T-helper 9 cell (primary cell): Measurements from ENCODE around the gene TP63.

Experiments
- DNase-seq: peaks from one replicate; pipeline ENCODE4 v3.0.0-alpha.2; 2020

The TP63 gene

GRCh38 chr3:189941125-189941524, 309.9 kb downstream of the TP63 start:
- no peak for DNase-seq

DNA sequence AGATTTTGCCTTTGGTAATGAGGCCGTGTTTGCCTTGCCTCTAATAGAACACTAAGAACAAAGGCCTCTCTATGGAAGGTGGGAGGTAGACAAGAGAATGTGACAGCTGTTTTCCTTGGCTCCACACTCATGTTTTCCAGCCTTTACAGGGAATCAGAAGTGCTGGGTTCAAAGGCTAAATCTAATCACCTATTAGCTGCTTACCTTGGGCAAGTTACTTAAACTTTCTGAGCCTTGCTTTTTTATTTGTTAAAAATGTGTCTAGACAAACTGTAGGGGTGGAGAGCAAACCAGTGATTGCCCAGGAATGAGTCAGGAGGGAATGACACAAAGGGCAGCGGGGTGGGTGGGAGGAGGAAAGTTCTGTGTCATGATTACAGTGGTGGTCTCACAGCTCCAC, 310.5 kb downstream of the TP63 start:
- DNase-seq: no peak

GRCh38 chr3:189942948-189943347, 311.8 kb downstream of the TP63 start:
- DNase-seq: no peak

DNA sequence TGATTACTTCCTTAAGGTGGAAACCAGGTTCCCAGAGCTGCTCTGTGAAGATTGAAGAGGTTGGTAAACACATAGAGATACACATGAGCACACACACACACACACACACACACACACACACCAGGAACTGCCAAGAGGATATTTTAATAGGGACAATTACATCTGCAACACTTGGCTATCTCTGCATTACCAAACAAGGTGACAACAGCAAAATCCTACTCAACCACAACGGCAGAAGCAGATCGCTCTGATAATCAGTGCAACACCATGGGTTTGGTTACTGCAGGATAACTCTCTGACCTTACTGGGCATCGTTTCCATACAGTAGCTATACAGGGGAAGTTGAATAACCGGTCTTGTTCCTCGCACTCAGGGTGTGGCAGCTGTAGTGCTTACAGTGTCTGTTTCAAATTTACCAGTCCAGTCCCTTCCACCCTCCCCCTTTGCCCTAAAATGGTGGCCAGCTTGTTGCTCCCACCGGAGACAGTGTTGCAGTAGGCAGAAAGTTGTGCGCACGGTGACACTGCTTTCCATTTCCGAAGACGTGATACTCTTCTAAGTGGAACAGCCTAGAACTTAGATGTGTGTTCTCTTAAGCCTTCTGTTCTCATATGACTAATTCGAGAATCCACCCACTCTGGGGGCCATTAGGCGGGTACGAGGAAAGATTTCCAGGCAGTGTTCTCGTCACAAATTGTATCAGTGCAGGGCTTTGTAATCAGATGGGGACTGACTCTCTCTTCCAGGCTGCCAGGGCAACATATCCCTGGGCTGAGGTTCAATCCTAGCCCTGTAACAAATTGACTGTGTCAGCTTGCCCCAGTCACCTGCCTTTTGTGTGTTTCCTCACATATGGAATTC, 313.3 kb downstream of the TP63 start:
- no peak for DNase-seq

- no peak for DNase-seq
These were observed 314.9 kb downstream of the TP63 start for GRCh38 chr3:189945935-189946709.
